PC-9 (cell line): Measurements from ENCODE around the gene RNF43.

Source experiments
- CTCF ChIP-seq: fragments of 200-600 bp; sonication (generic); conservative IDR thresholded peaks from 2 replicates; pipeline ENCODE4 v1.6.1; 2017; ENCODE audit warnings: mixed run types, antibody characterized with exemption, mild to moderate bottlenecking, moderate library complexity
- EZH2 ChIP-seq: fragments of 200-600 bp; sonication (generic); IDR thresholded peaks from 2 replicates; pipeline ENCODE4 v1.8.0; 2017; ENCODE audit warnings: antibody characterized with exemption, low read depth

- TF ChIP-seq CTCF (no peak), EZH2 (no peak)
Observed at GRCh38 chr17:58381124-58382035, 36.0 kb downstream of the RNF43 start.
